HepG2 (cell line): ENCODE measurements around the gene PRKCZ. TPM values are rescaled to one million over a fixed set of nuclear protein-coding genes. Genes with fewer than 3 reads are reported as not detected.

Experiments used
- ATAC-seq: fragments of 200-7000 bp; cut with Tn5 transposase; 3 replicates; pipeline ENCODE4 v1.9.1; 2020; ENCODE audit warnings: mild to moderate bottlenecking, moderate library complexity
- BruUV-seq: library from RNA; stranded (reverse); fragments of 400-500 nt; replicated peaks from 2 replicates; lab custom pipeline; 2021; lab: Mats Ljungman, UMichigan
- CTCF ChIA-PET: fragments of 300-600 bp; formaldehyde crosslinking; extraction: SDS; loops from one replicate; lab custom pipeline; 2021; ENCODE audit warnings: low total read pairs, inconsistent platforms, low intra/inter-chr PET ratio; lab: Yijun Ruan, JAX
- POLR2A ChIA-PET: fragments of 350-600 bp; sonication (Branson Sonifier 250); formaldehyde crosslinking; loops from one replicate; lab custom pipeline; 2020; ENCODE audit warnings: antibody characterized with exemption, inconsistent platforms; lab: Yijun Ruan, JAX
- DNase-seq: peaks from one replicate; pipeline ENCODE4 v3.0.0-alpha.2; 2015; ENCODE audit warnings: low spot score
- FAIRE-seq: peaks from 3 replicates; lab custom pipeline; 2011; peaks lifted over from hg19 to GRCh38; lab: Jason Lieb, UNC
- H2AFZ ChIP-seq: one replicate; pipeline ENCODE4 v1.6.1; 2011; ENCODE audit warnings: low read length, inconsistent platforms
- H3K27ac ChIP-seq: fragments of 300-600 bp; 3 replicates; pipeline ENCODE4 v1.8.0; 2011; ENCODE audit warnings: mixed run types, mild to moderate bottlenecking, mixed read lengths, low read length, inconsistent platforms; ENCODE audit not compliant: insufficient read depth; ENCODE audit errors: extremely low read length
- H3K27me3 ChIP-seq, 2 experiments: fragments of 200-600 bp in 1 of 2; 2 replicates in 1 of 2; 3 replicates in 1 of 2; pipeline versions ENCODE4 v1.6.0 to v1.8.0; 2011; ENCODE audit warnings: low read length in 2 of 2, mild to moderate bottlenecking in 2 of 2, moderate library complexity in 2 of 2, inconsistent platforms in 1 of 2; ENCODE audit not compliant: insufficient read depth in 2 of 2, control insufficient read depth in 1 of 2
- H3K36me3 ChIP-seq, 2 experiments: fragments of 200-600 bp in 1 of 2; replicated peaks in 1 of 2; 2 replicates in 1 of 2; 3 replicates in 1 of 2; pipeline versions ENCODE4 v1.5.1 to v1.8.0; 2011; ENCODE audit warnings: low read length in 2 of 2, inconsistent platforms in 1 of 2; ENCODE audit not compliant: insufficient read depth in 2 of 2, control insufficient read depth in 1 of 2
- H3K4me1 ChIP-seq: 2 replicates; pipeline ENCODE4 v1.5.1; 2012; ENCODE audit warnings: low read length, inconsistent platforms; ENCODE audit not compliant: insufficient read depth
- H3K4me2 ChIP-seq: 2 replicates; pipeline ENCODE4 v1.6.0; 2011; ENCODE audit warnings: low read depth, low read length, inconsistent platforms
- H3K4me3 ChIP-seq, 3 experiments: fragments of 200-600 bp in 1 of 3; sonication (generic), shearing (Covaris generic) in 1 of 3; replicated peaks in 1 of 3; 2 replicates each; pipeline ENCODE4 v1.5.1; 2011 to 2016; ENCODE audit warnings: low read length in 3 of 3, inconsistent platforms in 2 of 3, low read depth in 2 of 3, mild to moderate bottlenecking in 2 of 3, control low read depth in 1 of 3, mixed read lengths in 1 of 3; ENCODE audit not compliant: insufficient read depth in 1 of 3
- H3K79me2 ChIP-seq: one replicate; pipeline ENCODE4 v1.6.1; 2011; ENCODE audit warnings: low read length, inconsistent platforms; ENCODE audit not compliant: insufficient read depth
- H3K9ac ChIP-seq: 2 replicates; pipeline ENCODE4 v1.6.0; 2011; ENCODE audit warnings: mild to moderate bottlenecking, low read depth, low read length, inconsistent platforms; ENCODE audit not compliant: insufficient read depth
- H3K9me3 ChIP-seq: 2 replicates; pipeline ENCODE4 v1.5.1; 2012; ENCODE audit warnings: mild to moderate bottlenecking, low read length
- H4K20me1 ChIP-seq: 2 replicates; pipeline ENCODE4 v1.6.0; 2011; ENCODE audit warnings: inconsistent platforms, mild to moderate bottlenecking, low read length, moderate library complexity; ENCODE audit not compliant: insufficient read depth
- CREBL2 ChIP-seq: sonication (generic); formaldehyde crosslinking; IDR thresholded peaks from 2 replicates; pipeline ENCODE4 v1.8.1; 2023; ENCODE audit warnings: missing genetic modification reagents, mild to moderate bottlenecking, borderline replicate concordance
- CTCF ChIP-seq: sonication (generic); formaldehyde crosslinking; IDR thresholded peaks from 2 replicates; pipeline ENCODE4 v1.5.0; 2020; ENCODE audit warnings: mild to moderate bottlenecking, missing genetic modification reagents, moderate library complexity
- E2F2 ChIP-seq: sonication (generic); formaldehyde crosslinking; IDR thresholded peaks from 2 replicates; pipeline ENCODE4 v1.4.0; 2020; ENCODE audit warnings: missing genetic modification reagents, borderline replicate concordance
- HNF1B ChIP-seq: sonication (generic); formaldehyde crosslinking; IDR thresholded peaks from 2 replicates; pipeline ENCODE4 v1.5.1; 2020; ENCODE audit warnings: mild to moderate bottlenecking, moderate library complexity, missing genetic modification reagents
- MATR3 ChIP-seq: sonication (generic); formaldehyde crosslinking; IDR thresholded peaks from 2 replicates; pipeline ENCODE4 v1.4.0; 2020; ENCODE audit warnings: missing genetic modification reagents
- MZF1 ChIP-seq: sonication (generic); formaldehyde crosslinking; IDR thresholded peaks from 2 replicates; pipeline ENCODE4 v1.8.1; 2023; ENCODE audit warnings: mild to moderate bottlenecking, missing genetic modification reagents, borderline replicate concordance
- SIX1 ChIP-seq: sonication (generic); formaldehyde crosslinking; IDR thresholded peaks from 2 replicates; pipeline ENCODE4 v1.4.0; 2020; ENCODE audit warnings: missing genetic modification reagents, borderline replicate concordance
- SNAPC2 ChIP-seq: sonication (generic); formaldehyde crosslinking; IDR thresholded peaks from 2 replicates; pipeline ENCODE4 v1.8.1; 2022; ENCODE audit warnings: mild to moderate bottlenecking, missing genetic modification reagents
- SOX13 ChIP-seq, 3 experiments: fragments of 450-650 bp in 1 of 3; sonication (generic) in 1 of 3; formaldehyde crosslinking in 1 of 3; IDR thresholded peaks in 2 of 3; conservative IDR thresholded peaks in 1 of 3; 2 replicates each; pipeline versions ENCODE4 v1.5.0 to v1.6.1; 2016 to 2020; ENCODE audit warnings: antibody characterized with exemption in 1 of 3, mild to moderate bottlenecking in 1 of 3, missing compliant biosample characterization in 1 of 3, missing genetic modification reagents in 1 of 3, moderate library complexity in 1 of 3
- ZBTB25 ChIP-seq: IDR thresholded peaks from 2 replicates; pipeline ENCODE4 v1.6.1; 2018; ENCODE audit warnings: missing genetic modification reagents
- ZBTB39 ChIP-seq: sonication (generic); formaldehyde crosslinking; IDR thresholded peaks from 2 replicates; pipeline ENCODE4 v1.5.0; 2020; ENCODE audit warnings: missing genetic modification reagents
- ZNF207 ChIP-seq: fragments of 450-650 bp; IDR thresholded peaks from 2 replicates; pipeline ENCODE4 v1.6.1; 2016; ENCODE audit warnings: antibody characterized with exemption, borderline replicate concordance
- ZNF773 ChIP-seq: sonication (generic); formaldehyde crosslinking; IDR thresholded peaks from 2 replicates; pipeline ENCODE4 v1.4.0; 2020; ENCODE audit warnings: missing genetic modification reagents, borderline replicate concordance
- ZNF816 ChIP-seq: sonication (generic); formaldehyde crosslinking; IDR thresholded peaks from 2 replicates; pipeline ENCODE4 v1.8.0; 2022; ENCODE audit warnings: missing genetic modification reagents, mild to moderate bottlenecking, borderline replicate concordance
- ZNF879 ChIP-seq: sonication (generic); formaldehyde crosslinking; IDR thresholded peaks from 2 replicates; pipeline ENCODE4 v1.8.1; 2023; ENCODE audit warnings: missing genetic modification reagents
- ZNF891 ChIP-seq: sonication (generic); formaldehyde crosslinking; IDR thresholded peaks from 2 replicates; pipeline ENCODE4 v1.5.0; 2020; ENCODE audit warnings: mild to moderate bottlenecking, missing genetic modification reagents
- ZSCAN25 ChIP-seq: sonication (generic); formaldehyde crosslinking; IDR thresholded peaks from 2 replicates; pipeline ENCODE4 v1.8.0; 2022; ENCODE audit warnings: mild to moderate bottlenecking, missing genetic modification reagents
- WGBS: methylation state at CpG from one replicate; pipeline ENCODE4 v1.1.6; 2017; ENCODE audit warnings: low lambda C conversion rate; 5-methylcytosine and 5-hydroxymethylcytosine counted together
- in situ Hi-C: cut with HindIII; loops from 2 replicates; pipeline ENCODE4 v1.10.0; 2017; ENCODE audit warnings: low pct_unique_long_range_greater_than_20kb; ENCODE audit not compliant: extremely low pct_ligation_motif_present
- intact Hi-C: fragments of 100-400 bp; cut with micrococcal nuclease; formaldehyde crosslinking; loops from one replicate; pipeline ENCODE4 v1.10.0; 2022; ENCODE audit not compliant: unreplicated experiment
- polyA plus RNA-seq, 8 experiments: library from polyadenylated mRNA; depleted of rRNA in 3 of 8; stranded (reverse) in 7 of 8; unstranded in 1 of 8; fragments of >200 nt; fragmentation: Illumina TruSeq in 4 of 8; extraction: Trizol in 4 of 8; gene quantifications; 2 replicates each; pipeline versions ENCODE4 v1.2.1 to v1.2.3, GENCODE V29; 2011 to 2016; ENCODE audit warnings: low read depth in 4 of 8, missing spikeins in 1 of 8, mixed read lengths in 1 of 8; ENCODE audit not compliant: insufficient read depth in 1 of 8
- total RNA-seq, 5 experiments: library from RNA; depleted of rRNA; stranded (reverse); fragments of >200 nt; fragmentation: Illumina TruSeq; extraction: Trizol; gene quantifications; 2 replicates each; pipeline ENCODE4 v1.2.3, GENCODE V29; 2016; ENCODE audit warnings: low read depth in 1 of 5

The PRKCZ gene
- total and polyA plus RNA-seq, 2 of the 13 experiments (the other 11 are each of a cell fraction or from before 2014, with no cell fraction given): 34.7 to 85.2 TPM

GRCh38 chr1:2000432-2000831 is 49.8 kb upstream of the PRKCZ start:
- H4K20me1 ChIP-seq: no peaks in the 10 kb centered on the region
- H3K9me3 ChIP-seq: no peaks in the 10 kb centered on the region
- no peaks in the 10 kb centered on the region for H3K79me2 ChIP-seq
- H3K27me3 ChIP-seq: peaks cover 5 to 42% of the 10 kb centered on the region in 2 experiments; a peak in 4 of 5 replicates
- no peak for DNase-seq
- in situ Hi-C loops: no loop called here
- no peak for FAIRE-seq
- H2AFZ ChIP-seq: no peak overlapping the region
- intact Hi-C loops: no loop called here
- TF ChIP-seq HNF1B (CRISPR knock-in tag): no peak
- no peak for TF ChIP-seq ZBTB39 (CRISPR knock-in tag)
- no peak for TF ChIP-seq CTCF (CRISPR knock-in tag)
- no peak for TF ChIP-seq E2F2 (CRISPR knock-in tag)
- TF ChIP-seq ZNF879: no peak
- TF ChIP-seq ZSCAN25 (CRISPR knock-in tag): no peak
- TF ChIP-seq ZNF773 (CRISPR knock-in tag): no peak
- no peak for TF ChIP-seq SIX1
- no peak for TF ChIP-seq ZNF891 (CRISPR knock-in tag)
- TF ChIP-seq ZNF816: no peak
- TF ChIP-seq CREBL2 (CRISPR knock-in tag): no peak
- TF ChIP-seq ZBTB25 (CRISPR knock-in tag): no peak
- no peak for TF ChIP-seq MZF1 (CRISPR knock-in tag)
- TF ChIP-seq SNAPC2 (CRISPR knock-in tag): no peak
- no peak for TF ChIP-seq MATR3
- no peak for TF ChIP-seq SOX13 (IDR thresholded peaks at IDR 0.05)
- no peak for TF ChIP-seq SOX13 (CRISPR knock-in tag; conservative IDR thresholded peaks at IDR 0.05 in 1 of 2, IDR thresholded peaks at IDR 0.05 in 1 of 2)
- no peak for TF ChIP-seq ZNF207
- BruUV-seq: no TSS peak
- CTCF ChIA-PET: no interaction called here
- 0 out of 2 replicates have a peak, but pooled peaks cover 6% of the 10 kb centered on the region for H3K4me1 ChIP-seq
- no peak overlapping the region for H3K4me3 ChIP-seq
- ATAC-seq: no peak
- H3K27ac ChIP-seq: no peak overlapping the region
- POLR2A ChIA-PET: no interaction called here
- 31% methylated on average over 7 of the region's 7 CpGs for WGBS
- H3K36me3 ChIP-seq: no peaks in the 10 kb centered on the region
- H3K9ac ChIP-seq: no peak overlapping the region
- H3K4me2 ChIP-seq: no peak overlapping the region
